Osteoblast (primary cell): ENCODE results near the gene PPP3R1. TPM values are rescaled to one million over a fixed set of nuclear protein-coding genes. Genes with fewer than 3 reads are reported as not detected.

ENCODE experiments used
- DNase-seq: peaks from one replicate; pipeline ENCODE4 v3.0.0; 2011; ENCODE audit warnings: low spot score, mixed read lengths; ENCODE audit not compliant: insufficient read length; ENCODE audit errors: missing footprints
- H2AFZ ChIP-seq: 2 replicates; pipeline ENCODE4 v1.6.0; 2011; ENCODE audit warnings: mild to moderate bottlenecking, low read length
- H3K27ac ChIP-seq: 2 replicates; pipeline ENCODE4 v1.5.1; 2011; ENCODE audit warnings: mild to moderate bottlenecking, low read depth, low read length, moderate library complexity
- H3K27me3 ChIP-seq: 2 replicates; pipeline ENCODE4 v1.6.0; 2012; ENCODE audit warnings: mild to moderate bottlenecking, control low read depth, inconsistent platforms, low read length, moderate library complexity; ENCODE audit not compliant: insufficient read depth
- H3K36me3 ChIP-seq: 2 replicates; pipeline ENCODE4 v1.5.1; 2011; ENCODE audit warnings: mild to moderate bottlenecking, low read length, control low read depth, moderate library complexity; ENCODE audit not compliant: insufficient read depth
- H3K4me1 ChIP-seq: 2 replicates; pipeline ENCODE4 v1.5.1; 2011; ENCODE audit warnings: mild to moderate bottlenecking, low read length, control low read depth, moderate library complexity; ENCODE audit not compliant: insufficient read depth
- H3K4me2 ChIP-seq: 2 replicates; pipeline ENCODE4 v1.6.0; 2011; ENCODE audit warnings: mild to moderate bottlenecking, low read length; ENCODE audit not compliant: insufficient read depth
- H3K4me3 ChIP-seq: fragments of 200-600 bp; sonication (generic); 3 replicates; pipeline ENCODE4 v1.5.1; 2012; ENCODE audit warnings: mild to moderate bottlenecking, low read length, inconsistent platforms; ENCODE audit not compliant: insufficient read depth
- H3K79me2 ChIP-seq: 2 replicates; pipeline ENCODE4 v1.6.0; 2012; ENCODE audit warnings: mild to moderate bottlenecking, low read length, control low read depth, inconsistent platforms; ENCODE audit not compliant: insufficient read depth
- H3K9me3 ChIP-seq: 2 replicates; pipeline ENCODE4 v1.5.1; 2011; ENCODE audit warnings: low read depth, low read length, control low read depth
- H4K20me1 ChIP-seq: 2 replicates; pipeline ENCODE4 v1.6.0; 2012; ENCODE audit warnings: mild to moderate bottlenecking, low read length, control low read depth; ENCODE audit not compliant: insufficient read depth
- total RNA-seq: library from RNA; depleted of rRNA; stranded (reverse); fragments of >200 nt; gene quantifications from 2 replicates; pipeline ENCODE4 v1.2.3, GENCODE V29; 2012
- TF ChIP-seq, protein P1 (sequence below): IDR thresholded peaks from 2 replicates; pipeline ENCODE4 v1.5.1; 2011; ENCODE audit warnings: mild to moderate bottlenecking, low read depth, low read length, moderate library complexity; ENCODE audit errors: extremely low read depth

The PPP3R1 gene
- total RNA-seq, 1 donor = 29.7 TPM

DNA sequence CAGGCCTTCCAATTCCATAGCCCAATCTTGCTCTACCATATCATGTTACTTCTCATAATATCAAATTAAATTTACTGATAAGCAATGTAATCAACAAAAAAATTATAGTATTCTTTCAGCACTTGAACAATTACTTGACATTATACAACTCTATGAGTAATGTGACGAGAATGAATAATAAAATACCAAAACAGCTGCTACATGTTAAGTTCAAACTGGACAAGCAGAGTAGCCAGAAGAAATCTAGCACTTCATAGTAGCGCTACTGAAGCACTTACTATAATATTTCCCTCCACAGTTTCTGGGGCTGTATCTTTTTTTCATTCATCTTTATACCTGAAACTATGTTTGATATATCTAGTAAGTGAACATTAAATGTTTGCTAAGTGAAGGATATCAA, 14.9 kb downstream of the PPP3R1 start:
- H3K27ac ChIP-seq = peak overlapping the region; percentile 45
- H3K9me3 ChIP-seq = no peaks in the 10 kb centered on the region
- TF ChIP-seq, protein P1, sequence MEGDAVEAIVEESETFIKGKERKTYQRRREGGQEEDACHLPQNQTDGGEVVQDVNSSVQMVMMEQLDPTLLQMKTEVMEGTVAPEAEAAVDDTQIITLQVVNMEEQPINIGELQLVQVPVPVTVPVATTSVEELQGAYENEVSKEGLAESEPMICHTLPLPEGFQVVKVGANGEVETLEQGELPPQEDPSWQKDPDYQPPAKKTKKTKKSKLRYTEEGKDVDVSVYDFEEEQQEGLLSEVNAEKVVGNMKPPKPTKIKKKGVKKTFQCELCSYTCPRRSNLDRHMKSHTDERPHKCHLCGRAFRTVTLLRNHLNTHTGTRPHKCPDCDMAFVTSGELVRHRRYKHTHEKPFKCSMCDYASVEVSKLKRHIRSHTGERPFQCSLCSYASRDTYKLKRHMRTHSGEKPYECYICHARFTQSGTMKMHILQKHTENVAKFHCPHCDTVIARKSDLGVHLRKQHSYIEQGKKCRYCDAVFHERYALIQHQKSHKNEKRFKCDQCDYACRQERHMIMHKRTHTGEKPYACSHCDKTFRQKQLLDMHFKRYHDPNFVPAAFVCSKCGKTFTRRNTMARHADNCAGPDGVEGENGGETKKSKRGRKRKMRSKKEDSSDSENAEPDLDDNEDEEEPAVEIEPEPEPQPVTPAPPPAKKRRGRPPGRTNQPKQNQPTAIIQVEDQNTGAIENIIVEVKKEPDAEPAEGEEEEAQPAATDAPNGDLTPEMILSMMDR = no peak
- peak overlapping the region; percentile 39 for H3K4me2 ChIP-seq
- peaks cover 41% of the 10 kb centered on the region for H3K4me1 ChIP-seq
- DNase-seq = no peak
- H3K36me3 ChIP-seq = peaks cover 9% of the 10 kb centered on the region
- peaks cover 100% of the 10 kb centered on the region for H3K79me2 ChIP-seq
- no peak overlapping the region for H2AFZ ChIP-seq
- no peak overlapping the region for H3K4me3 ChIP-seq
- H4K20me1 ChIP-seq = peaks cover 82% of the 10 kb centered on the region
- H3K27me3 ChIP-seq = no peaks in the 10 kb centered on the region

DNA sequence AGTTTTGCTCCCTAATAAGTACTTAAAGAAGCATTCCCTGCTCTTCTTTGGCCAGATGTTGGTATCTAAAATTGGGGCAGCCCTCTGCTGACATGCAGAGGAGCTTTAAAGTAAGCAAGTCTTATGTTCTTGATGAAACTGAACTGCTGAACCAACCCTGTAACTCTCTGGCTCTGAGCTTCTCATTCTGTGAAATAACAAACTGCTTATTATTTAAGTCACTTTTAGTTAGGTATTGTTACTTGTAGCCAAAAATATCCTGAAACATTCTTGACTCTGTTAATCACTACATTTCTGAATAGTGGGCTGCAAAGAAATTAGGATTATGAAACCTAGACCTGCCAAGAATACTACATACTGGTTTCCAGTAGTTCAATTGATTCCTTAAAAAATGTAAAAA, 15.5 kb downstream of the PPP3R1 start:
- H3K4me3 ChIP-seq = no peak overlapping the region
- peaks cover 98% of the 10 kb centered on the region for H3K79me2 ChIP-seq
- no peak for DNase-seq
- H3K4me2 ChIP-seq = peak overlapping the region; percentile 39
- H3K9me3 ChIP-seq = no peaks in the 10 kb centered on the region
- peak overlapping the region; percentile 45 for H3K27ac ChIP-seq
- H4K20me1 ChIP-seq = peaks cover 77% of the 10 kb centered on the region
- peaks cover 9% of the 10 kb centered on the region for H3K36me3 ChIP-seq
- no peak overlapping the region for H2AFZ ChIP-seq
- TF ChIP-seq, protein P1 = no peak
- no peaks in the 10 kb centered on the region for H3K27me3 ChIP-seq
- H3K4me1 ChIP-seq = peaks cover 41% of the 10 kb centered on the region

DNA sequence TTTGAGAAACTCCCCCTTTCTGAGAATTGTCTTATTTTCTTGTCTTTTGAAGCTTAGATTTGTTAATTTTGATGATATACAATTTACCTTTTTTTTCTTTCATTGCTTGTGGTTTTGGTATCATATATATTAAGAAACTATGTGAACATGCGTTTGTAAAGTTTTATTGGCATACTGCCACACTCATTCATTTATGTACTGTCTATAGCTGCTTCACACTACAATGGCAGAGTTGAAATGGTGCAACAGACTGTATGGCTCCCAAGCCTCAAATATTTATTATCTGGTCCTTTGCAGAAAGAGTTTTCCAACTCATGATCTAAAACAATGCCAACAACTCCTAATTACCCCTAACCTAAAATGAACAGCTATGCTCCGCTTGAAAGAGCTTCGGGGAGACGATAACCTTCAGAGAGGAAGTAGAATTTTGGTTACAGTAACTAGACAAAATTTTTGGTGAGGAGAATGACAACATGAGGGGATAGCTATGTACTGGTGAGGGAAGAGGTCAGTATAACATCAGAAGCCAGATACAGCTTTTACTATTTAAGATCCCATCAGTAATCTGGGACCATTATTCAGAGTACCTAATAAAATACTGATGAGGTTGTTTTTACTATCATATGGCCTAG, 16.1 kb downstream of the PPP3R1 start:
- no peak overlapping the region for H2AFZ ChIP-seq
- peaks cover 46% of the 10 kb centered on the region for H3K4me1 ChIP-seq
- peaks cover 9% of the 10 kb centered on the region for H3K36me3 ChIP-seq
- TF ChIP-seq, protein P1 = no peak
- peaks cover 98% of the 10 kb centered on the region for H3K79me2 ChIP-seq
- H3K4me2 ChIP-seq = peak overlapping the region; percentile 39
- DNase-seq = peak; percentile 69
- no peak overlapping the region for H3K4me3 ChIP-seq
- H3K9me3 ChIP-seq = no peaks in the 10 kb centered on the region
- H3K27me3 ChIP-seq = no peaks in the 10 kb centered on the region
- peaks cover 71% of the 10 kb centered on the region for H4K20me1 ChIP-seq
- peak overlapping the region; percentile 45 for H3K27ac ChIP-seq

DNA sequence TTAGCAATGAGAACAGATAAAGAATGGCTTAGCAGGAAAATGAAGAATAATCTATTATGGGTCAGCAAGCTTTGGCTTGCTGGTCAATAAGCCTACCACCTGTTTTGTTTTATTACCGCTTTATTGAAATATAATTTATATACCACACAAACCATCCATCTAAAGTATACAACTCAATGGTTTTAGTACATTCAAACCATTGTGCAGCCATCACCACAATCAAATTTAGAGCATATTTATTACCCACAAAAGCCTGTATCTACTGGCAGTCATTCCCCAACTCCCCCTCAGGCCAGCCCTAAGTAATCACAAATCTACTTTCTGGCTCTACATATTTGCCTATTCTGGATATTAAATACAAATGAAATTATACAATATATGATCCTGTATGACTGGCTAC, 17.2 kb downstream of the PPP3R1 start:
- Histone ChIP-seq H2AFZ (no peak overlapping the region), H3K4me1 (peaks cover 57% of the 10 kb centered on the region), H4K20me1 (peaks cover 62% of the 10 kb centered on the region), H3K79me2 (peaks cover 98% of the 10 kb centered on the region), H3K27ac (no peak overlapping the region), H3K36me3 (peaks cover 4% of the 10 kb centered on the region), H3K9me3 (no peaks in the 10 kb centered on the region), H3K4me3 (no peak overlapping the region), H3K4me2 (no peak overlapping the region), H3K27me3 (no peaks in the 10 kb centered on the region)
- TF ChIP-seq, protein P1 = no peak
- no peak for DNase-seq
